PC-9 (cell line): ENCODE measurements around the gene XPC. TPM values are rescaled to one million over a fixed set of nuclear protein-coding genes. Genes with fewer than 3 reads are reported as not detected.

Source experiments
- BruUV-seq: library from RNA; stranded (reverse); fragments of 400-500 nt; replicated peaks from 2 replicates; lab custom pipeline; 2021; lab: Mats Ljungman, UMichigan
- CTCF ChIA-PET: fragments of 300-600 bp; sonication (Branson Sonifier 250); formaldehyde crosslinking; loops from one replicate; lab custom pipeline; 2022; ENCODE audit warnings: antibody characterized with exemption; lab: Charles Lee
- POLR2A ChIA-PET: fragments of 300-600 bp; sonication (Branson Sonifier 250); formaldehyde crosslinking; loops from one replicate; lab custom pipeline; 2022; ENCODE audit warnings: antibody characterized with exemption; ENCODE audit not compliant: unreplicated experiment; lab: Charles Lee
- DNase-seq, 2 experiments: peaks; one replicate each; pipeline versions ENCODE4 v3.0.0 to v3.0.0-alpha.2; 2015 to 2022; ENCODE audit warnings: mixed read lengths in 1 of 2
- H2AFZ ChIP-seq: fragments of 200-600 bp; sonication (generic); 2 replicates; pipeline ENCODE4 v1.8.1; 2017; ENCODE audit warnings: antibody characterized with exemption
- H3F3A ChIP-seq: fragments of 200-600 bp; sonication (generic); 2 replicates; pipeline ENCODE4 v1.8.1; 2017; ENCODE audit warnings: antibody characterized with exemption, mild to moderate bottlenecking, low read depth; ENCODE audit not compliant: insufficient read depth
- H3K27ac ChIP-seq: fragments of 200-600 bp; sonication (generic); 2 replicates; pipeline ENCODE4 v1.6.1; 2016; ENCODE audit warnings: mixed run types
- H3K27me3 ChIP-seq: fragments of 200-600 bp; sonication (generic); 2 replicates; pipeline ENCODE4 v1.6.1; 2016; ENCODE audit warnings: low read depth, mixed run types; ENCODE audit not compliant: insufficient read depth
- H3K36me3 ChIP-seq: fragments of 200-600 bp; sonication (generic); 2 replicates; pipeline ENCODE4 v1.6.1; 2016; ENCODE audit warnings: low read depth, mixed run types
- H3K4me1 ChIP-seq: fragments of 200-600 bp; sonication (generic); replicated peaks from 2 replicates; pipeline ENCODE4 v1.6.1; 2016; ENCODE audit warnings: mixed run types; ENCODE audit not compliant: insufficient read depth
- H3K4me2 ChIP-seq: fragments of 200-600 bp; sonication (generic); 2 replicates; pipeline ENCODE4 v1.6.1; 2017; ENCODE audit warnings: mixed run types
- H3K4me3 ChIP-seq: fragments of 200-600 bp; sonication (generic); 2 replicates; pipeline ENCODE4 v1.6.1; 2016; ENCODE audit warnings: mixed run types
- H3K79me2 ChIP-seq: fragments of 200-600 bp; sonication (generic); 2 replicates; pipeline ENCODE4 v1.6.1; 2017; ENCODE audit warnings: low read depth, mixed run types
- H3K9me2 ChIP-seq: fragments of 200-600 bp; sonication (generic); 2 replicates; pipeline ENCODE4 v1.8.1; 2017; ENCODE audit warnings: mild to moderate bottlenecking; ENCODE audit not compliant: insufficient read depth
- H3K9me3 ChIP-seq: fragments of 200-600 bp; sonication (generic); 2 replicates; pipeline ENCODE4 v1.8.1; 2016; ENCODE audit warnings: low read depth; ENCODE audit not compliant: insufficient read depth
- H4K20me1 ChIP-seq: fragments of 200-600 bp; sonication (generic); 2 replicates; pipeline ENCODE4 v1.8.1; 2017; ENCODE audit not compliant: insufficient read depth
- CTCF ChIP-seq: fragments of 200-600 bp; sonication (generic); conservative IDR thresholded peaks from 2 replicates; pipeline ENCODE4 v1.6.1; 2017; ENCODE audit warnings: mixed run types, antibody characterized with exemption, mild to moderate bottlenecking, moderate library complexity
- EZH2 ChIP-seq: fragments of 200-600 bp; sonication (generic); IDR thresholded peaks from 2 replicates; pipeline ENCODE4 v1.8.0; 2017; ENCODE audit warnings: antibody characterized with exemption, low read depth
- intact Hi-C: fragments of 100-400 bp; cut with micrococcal nuclease; formaldehyde crosslinking; loops from one replicate; pipeline ENCODE4 v1.10.0; 2022; ENCODE audit not compliant: unreplicated experiment
- total RNA-seq: library from RNA; stranded (reverse); gene quantifications from 2 replicates; pipeline ENCODE4 v1.2.3, GENCODE V29; 2021

XPC gene
- total RNA-seq, 1 experiment from 2014 or later, result 27.1 TPM

- BruUV-seq, result no TSS peak
- peaks cover 36% of the 10 kb centered on the region for H3K36me3 ChIP-seq
- H3K27ac ChIP-seq, result no peak overlapping the region
- no peak overlapping the region for H2AFZ ChIP-seq
- DNase-seq, result no peak
- no peak overlapping the region; the same call in 1 of the 2 replicates for H3K4me2 ChIP-seq
- peaks cover 62% of the 10 kb centered on the region for H3K79me2 ChIP-seq
- no peaks in the 10 kb centered on the region for H3K9me3 ChIP-seq
- intact Hi-C loops, result no loop called here
- H3K27me3 ChIP-seq, result no peaks in the 10 kb centered on the region
- POLR2A ChIA-PET, result interaction anchor here (0.6 kb wide), 1 partner anchor 106 kb away, joined by 3 read pairs; no protein-coding TSS in a partner anchor
- TF ChIP-seq CTCF, result no peak
- TF ChIP-seq EZH2, result no peak
- CTCF ChIA-PET, result no interaction called here
- H3K9me2 ChIP-seq, result no peaks in the 10 kb centered on the region
- peaks cover 11% of the 10 kb centered on the region; the same call in 1 of the 2 replicates for H3F3A ChIP-seq
- H3K4me3 ChIP-seq, result no peak overlapping the region
- peaks cover 24% of the 10 kb centered on the region for H3K4me1 ChIP-seq
- H4K20me1 ChIP-seq, result peaks cover 37% of the 10 kb centered on the region
Observed at GRCh38 chr3:14127516-14128161, 50.8 kb downstream of the XPC start.

- intact Hi-C loops, result no loop called here
- TF ChIP-seq EZH2 (no peak), CTCF (no peak)
- Histone ChIP-seq H3K79me2 (peaks cover 68% of the 10 kb centered on the region), H3K9me3 (no peaks in the 10 kb centered on the region), H4K20me1 (peaks cover 37% of the 10 kb centered on the region), H3K27ac (peak overlapping the region; percentile 62; the same call in 1 of the 2 replicates), H3K4me1 (peaks cover 24% of the 10 kb centered on the region), H2AFZ (no peak overlapping the region), H3K4me2 (peak overlapping the region; percentile 88), H3K4me3 (peak overlapping the region; percentile 87; the same call in 1 of the 2 replicates), H3K36me3 (peaks cover 40% of the 10 kb centered on the region), H3F3A (peaks cover 11% of the 10 kb centered on the region; the same call in 1 of the 2 replicates), H3K27me3 (no peaks in the 10 kb centered on the region), H3K9me2 (no peaks in the 10 kb centered on the region)
- no peak for DNase-seq
- POLR2A ChIA-PET, result interaction anchor here (0.5 to 0.7 kb wide), 3 partner anchors 105 to 525 kb away, joined by 3 read pairs; partner anchors contain the start of gene CCDC174
- BruUV-seq, result no TSS peak
- CTCF ChIA-PET, result no interaction called here
Observed at GRCh38 chr3:14126887-14127505, 51.4 kb downstream of the XPC start.

- POLR2A ChIA-PET, result interaction anchor here (0.5 to 1.7 kb wide), 9 partner anchors 10 to 1655 kb away, joined by 3 to 25 read pairs (median 4); partner anchors contain the start of genes CCDC174, LSM3 and XPC
Observed at GRCh38 chr3:14126017-14126886, 52.1 kb downstream of the XPC start.

More at GRCh38 chr3:14126017-14126886, 52.1 kb downstream of the XPC start:
- H3K4me3 ChIP-seq, result peak overlapping the region; percentile 87
- CTCF ChIA-PET, result interaction anchor here (1.3 to 1.4 kb wide), 2 partner anchors 77 to 230 kb away, joined by 5 to 9 read pairs; no protein-coding TSS in a partner anchor
- no peaks in the 10 kb centered on the region for H3K9me3 ChIP-seq
- H3F3A ChIP-seq, result peaks cover 11% of the 10 kb centered on the region; the same call in 1 of the 2 replicates
- H4K20me1 ChIP-seq, result peaks cover 32% of the 10 kb centered on the region
- H3K27me3 ChIP-seq, result no peaks in the 10 kb centered on the region
- H3K4me2 ChIP-seq, result peak overlapping the region; percentile 88
- no TSS peak for BruUV-seq
- intact Hi-C loops, result no loop called here
- peaks cover 74% of the 10 kb centered on the region for H3K79me2 ChIP-seq
- TF ChIP-seq EZH2 (no peak), CTCF (no peak)
- peak overlapping the region; percentile 62 for H3K27ac ChIP-seq
- no peaks in the 10 kb centered on the region for H3K9me2 ChIP-seq
- peaks cover 47% of the 10 kb centered on the region for H3K36me3 ChIP-seq
- H2AFZ ChIP-seq, result no peak overlapping the region
- no peak for DNase-seq
- peaks cover 24% of the 10 kb centered on the region for H3K4me1 ChIP-seq
